ENCODE results near the gene DCHS2.

DNA sequence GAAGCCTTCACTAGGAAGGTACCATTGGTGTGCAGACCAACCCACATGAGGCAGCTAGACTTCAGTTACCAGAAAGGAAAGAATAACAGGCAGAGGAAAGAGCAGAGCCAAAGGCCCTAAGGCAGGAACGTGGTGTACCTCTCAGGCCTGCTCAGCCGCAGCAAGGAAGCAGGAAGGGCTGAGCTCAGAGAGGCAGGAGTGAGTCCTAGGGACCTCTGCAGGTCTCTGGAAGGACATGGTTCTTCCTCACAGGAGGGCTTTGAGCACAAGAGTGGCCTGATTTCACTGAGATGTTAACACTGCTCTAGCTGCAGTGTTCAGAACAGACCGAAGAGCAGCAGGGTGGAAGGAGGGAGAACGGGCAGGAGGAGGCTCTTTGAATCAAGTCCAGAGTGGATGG is 124.6 kb downstream of the DCHS2 start:
- no peak for TF ChIP-seq EZH2 (IDR thresholded peaks at IDR 0.05; ENCODE audit: borderline replicate concordance, low read length)
- TF ChIP-seq, protein P1, sequence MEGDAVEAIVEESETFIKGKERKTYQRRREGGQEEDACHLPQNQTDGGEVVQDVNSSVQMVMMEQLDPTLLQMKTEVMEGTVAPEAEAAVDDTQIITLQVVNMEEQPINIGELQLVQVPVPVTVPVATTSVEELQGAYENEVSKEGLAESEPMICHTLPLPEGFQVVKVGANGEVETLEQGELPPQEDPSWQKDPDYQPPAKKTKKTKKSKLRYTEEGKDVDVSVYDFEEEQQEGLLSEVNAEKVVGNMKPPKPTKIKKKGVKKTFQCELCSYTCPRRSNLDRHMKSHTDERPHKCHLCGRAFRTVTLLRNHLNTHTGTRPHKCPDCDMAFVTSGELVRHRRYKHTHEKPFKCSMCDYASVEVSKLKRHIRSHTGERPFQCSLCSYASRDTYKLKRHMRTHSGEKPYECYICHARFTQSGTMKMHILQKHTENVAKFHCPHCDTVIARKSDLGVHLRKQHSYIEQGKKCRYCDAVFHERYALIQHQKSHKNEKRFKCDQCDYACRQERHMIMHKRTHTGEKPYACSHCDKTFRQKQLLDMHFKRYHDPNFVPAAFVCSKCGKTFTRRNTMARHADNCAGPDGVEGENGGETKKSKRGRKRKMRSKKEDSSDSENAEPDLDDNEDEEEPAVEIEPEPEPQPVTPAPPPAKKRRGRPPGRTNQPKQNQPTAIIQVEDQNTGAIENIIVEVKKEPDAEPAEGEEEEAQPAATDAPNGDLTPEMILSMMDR (IDR thresholded peaks at IDR 0.05; ENCODE audit: low read length) = no peak
